ENCODE results near the gene PFKFB3.
A peak's percentile ranks its signal among the peaks of the same experiment; 100 is the strongest.
"Not testable (repeated sequence)": the region's sequence is repeated elsewhere in the genome, so short reads cannot be mapped to it uniquely, and the experiment has no call there.

PFKFB3 gene

GRCh38 chr10:6239213-6239991 is 36.7 kb downstream of the PFKFB3 start:
- DNase-seq, result peak; percentile 69

- no peak for DNase-seq
Observed at GRCh38 chr10:6240254-6240653, 37.5 kb downstream of the PFKFB3 start.

GRCh38 chr10:6242089-6242488 is 39.4 kb downstream of the PFKFB3 start:
- DNase-seq, result no peak

- DNase-seq, result no peak
Observed at GRCh38 chr10:6244510-6244909, 41.8 kb downstream of the PFKFB3 start.

GRCh38 chr10:6247041-6247712 is 44.4 kb downstream of the PFKFB3 start:
- DNase-seq, result no peak

GRCh38 chr10:6248908-6249307 is 46.2 kb downstream of the PFKFB3 start:
- not testable (repeated sequence) for DNase-seq

- no peak for DNase-seq
Observed at GRCh38 chr10:6249698-6250097, 47.0 kb downstream of the PFKFB3 start.

- no peak for DNase-seq
Observed at GRCh38 chr10:6250745-6251144, 48.0 kb downstream of the PFKFB3 start.

GRCh38 chr10:6254201-6254600 is 51.5 kb downstream of the PFKFB3 start:
- no peak for DNase-seq

- DNase-seq, result no peak
Observed at GRCh38 chr10:6255548-6256061, 52.9 kb downstream of the PFKFB3 start.

GRCh38 chr10:6256439-6256838 is 53.7 kb downstream of the PFKFB3 start:
- no peak for DNase-seq

GRCh38 chr10:6259153-6259552 is 56.4 kb downstream of the PFKFB3 start:
- no peak for DNase-seq

GRCh38 chr10:6260843-6261242 is 58.1 kb downstream of the PFKFB3 start:
- DNase-seq, result no peak

- DNase-seq, result no peak
Observed at GRCh38 chr10:6267941-6268340, 65.2 kb downstream of the PFKFB3 start.

GRCh38 chr10:6269432-6269831 is 66.7 kb downstream of the PFKFB3 start:
- DNase-seq, result no peak

- DNase-seq, result no peak
Observed at GRCh38 chr10:6269953-6270867, 67.5 kb downstream of the PFKFB3 start.

GRCh38 chr10:6270951-6271350 is 68.2 kb downstream of the PFKFB3 start:
- DNase-seq, result no peak

GRCh38 chr10:6271663-6272062 is 68.9 kb downstream of the PFKFB3 start:
- DNase-seq, result no peak

GRCh38 chr10:6272126-6272525 is 69.4 kb downstream of the PFKFB3 start:
- no peak for DNase-seq

GRCh38 chr10:6273351-6273750 is 70.6 kb downstream of the PFKFB3 start:
- no peak for DNase-seq

- DNase-seq, result no peak
Observed at GRCh38 chr10:6274040-6274439, 71.3 kb downstream of the PFKFB3 start.

- no peak for DNase-seq
Observed at GRCh38 chr10:6274484-6274883, 71.8 kb downstream of the PFKFB3 start.

Data from GDM1 (cell line).